ENCODE results near the gene SLC5A9. TPM values are rescaled to one million over a fixed set of nuclear protein-coding genes. Genes with fewer than 3 reads are reported as not detected.

Gene SLC5A9
- total RNA-seq, 1 experiment from 2014 or later, result not detected

- no peak overlapping the region for H3K4me2 ChIP-seq (ENCODE audit: low read depth, low read length, poor library complexity, severe bottlenecking)
- H3K9me2 ChIP-seq (replicated peaks; ENCODE audit: insufficient read depth, low read length), result no peaks in the 10 kb centered on the region
- H3K4me3 ChIP-seq (ENCODE audit: low read length), result no peak overlapping the region
- H3K4me1 ChIP-seq (ENCODE audit: low read length), result no peaks in the 10 kb centered on the region
- H3K36me3 ChIP-seq (ENCODE audit: insufficient read depth, low read length), result no peaks in the 10 kb centered on the region
- H4K20me1 ChIP-seq (ENCODE audit: insufficient read depth, low read depth, low read length), result no peaks in the 10 kb centered on the region
- no peaks in the 10 kb centered on the region for H3K27me3 ChIP-seq (ENCODE audit: low read length)
- H2AFZ ChIP-seq (ENCODE audit: low read length), result no peak overlapping the region
- H3K79me2 ChIP-seq (ENCODE audit: low read length), result no peaks in the 10 kb centered on the region
- no peak overlapping the region for H3K27ac ChIP-seq (ENCODE audit: low read length)
- DNase-seq, result peak; percentile 71
- H3K9ac ChIP-seq (ENCODE audit: low read length), result no peak overlapping the region
- H3K9me3 ChIP-seq (ENCODE audit: low read length), result no peaks in the 10 kb centered on the region
Measured at GRCh38 chr1:48236716-48237470, 14.4 kb downstream of the SLC5A9 start.

GRCh38 chr1:48242141-48242736, 19.7 kb downstream of the SLC5A9 start:
- Histone ChIP-seq H3K4me2 (ENCODE audit: low read depth, low read length, poor library complexity, severe bottlenecking) (no peak overlapping the region), H3K27ac (ENCODE audit: low read length) (no peak overlapping the region), H3K9me3 (ENCODE audit: low read length) (no peaks in the 10 kb centered on the region), H3K4me3 (ENCODE audit: low read length) (no peak overlapping the region), H4K20me1 (ENCODE audit: insufficient read depth, low read depth, low read length) (no peaks in the 10 kb centered on the region), H3K4me1 (ENCODE audit: low read length) (peaks cover 5% of the 10 kb centered on the region), H3K79me2 (ENCODE audit: low read length) (no peaks in the 10 kb centered on the region), H3K9ac (ENCODE audit: low read length) (no peak overlapping the region), H3K36me3 (ENCODE audit: insufficient read depth, low read length) (no peaks in the 10 kb centered on the region), H2AFZ (ENCODE audit: low read length) (no peak overlapping the region), H3K27me3 (ENCODE audit: low read length) (no peaks in the 10 kb centered on the region), H3K9me2 (replicated peaks; ENCODE audit: insufficient read depth, low read length) (no peaks in the 10 kb centered on the region)
- no peak for DNase-seq

- Histone ChIP-seq H3K9ac (ENCODE audit: low read length) (no peak overlapping the region), H3K4me3 (ENCODE audit: low read length) (no peak overlapping the region), H3K27ac (ENCODE audit: low read length) (no peak overlapping the region), H3K9me2 (replicated peaks; ENCODE audit: insufficient read depth, low read length) (no peaks in the 10 kb centered on the region), H3K79me2 (ENCODE audit: low read length) (no peaks in the 10 kb centered on the region), H2AFZ (ENCODE audit: low read length) (no peak overlapping the region), H3K36me3 (ENCODE audit: insufficient read depth, low read length) (no peaks in the 10 kb centered on the region), H3K4me2 (ENCODE audit: low read depth, low read length, poor library complexity, severe bottlenecking) (no peak overlapping the region), H3K9me3 (ENCODE audit: low read length) (no peaks in the 10 kb centered on the region), H4K20me1 (ENCODE audit: insufficient read depth, low read depth, low read length) (no peaks in the 10 kb centered on the region), H3K4me1 (ENCODE audit: low read length) (peaks cover 5% of the 10 kb centered on the region), H3K27me3 (ENCODE audit: low read length) (no peaks in the 10 kb centered on the region)
- DNase-seq, result no peak
Measured at GRCh38 chr1:48245106-48245505, 22.6 kb downstream of the SLC5A9 start.

- Histone ChIP-seq H3K9me2 (replicated peaks; ENCODE audit: insufficient read depth, low read length) (no peaks in the 10 kb centered on the region), H3K36me3 (ENCODE audit: insufficient read depth, low read length) (no peaks in the 10 kb centered on the region), H3K4me3 (ENCODE audit: low read length) (no peak overlapping the region), H3K27ac (ENCODE audit: low read length) (no peak overlapping the region), H3K79me2 (ENCODE audit: low read length) (no peaks in the 10 kb centered on the region), H3K9me3 (ENCODE audit: low read length) (no peaks in the 10 kb centered on the region), H3K27me3 (ENCODE audit: low read length) (no peaks in the 10 kb centered on the region), H2AFZ (ENCODE audit: low read length) (no peak overlapping the region), H3K4me2 (ENCODE audit: low read depth, low read length, poor library complexity, severe bottlenecking) (no peak overlapping the region), H4K20me1 (ENCODE audit: insufficient read depth, low read depth, low read length) (no peaks in the 10 kb centered on the region), H3K9ac (ENCODE audit: low read length) (no peak overlapping the region), H3K4me1 (ENCODE audit: low read length) (peaks cover 5% of the 10 kb centered on the region)
- no peak for DNase-seq
Measured at GRCh38 chr1:48246727-48247126, 24.2 kb downstream of the SLC5A9 start.

GRCh38 chr1:48248356-48248755, 25.8 kb downstream of the SLC5A9 start:
- Histone ChIP-seq H2AFZ (ENCODE audit: low read length) (no peak overlapping the region), H3K4me2 (ENCODE audit: low read depth, low read length, poor library complexity, severe bottlenecking) (no peak overlapping the region), H3K4me3 (ENCODE audit: low read length) (no peak overlapping the region), H3K27me3 (ENCODE audit: low read length) (no peaks in the 10 kb centered on the region), H3K27ac (ENCODE audit: low read length) (no peak overlapping the region), H3K79me2 (ENCODE audit: low read length) (no peaks in the 10 kb centered on the region), H3K9me3 (ENCODE audit: low read length) (no peaks in the 10 kb centered on the region), H3K9ac (ENCODE audit: low read length) (no peak overlapping the region), H3K4me1 (ENCODE audit: low read length) (peaks cover 5% of the 10 kb centered on the region), H3K36me3 (ENCODE audit: insufficient read depth, low read length) (no peaks in the 10 kb centered on the region), H4K20me1 (ENCODE audit: insufficient read depth, low read depth, low read length) (no peaks in the 10 kb centered on the region), H3K9me2 (replicated peaks; ENCODE audit: insufficient read depth, low read length) (no peaks in the 10 kb centered on the region)
- DNase-seq, result no peak

GRCh38 chr1:48249868-48250267, 27.4 kb downstream of the SLC5A9 start:
- no peak for DNase-seq
- Histone ChIP-seq H3K4me1 (ENCODE audit: low read length) (peaks cover 5% of the 10 kb centered on the region), H3K4me3 (ENCODE audit: low read length) (no peak overlapping the region), H3K9me3 (ENCODE audit: low read length) (no peaks in the 10 kb centered on the region), H4K20me1 (ENCODE audit: insufficient read depth, low read depth, low read length) (no peaks in the 10 kb centered on the region), H3K36me3 (ENCODE audit: insufficient read depth, low read length) (no peaks in the 10 kb centered on the region), H3K9ac (ENCODE audit: low read length) (no peak overlapping the region), H3K4me2 (ENCODE audit: low read depth, low read length, poor library complexity, severe bottlenecking) (no peak overlapping the region), H2AFZ (ENCODE audit: low read length) (no peak overlapping the region), H3K27me3 (ENCODE audit: low read length) (no peaks in the 10 kb centered on the region), H3K9me2 (replicated peaks; ENCODE audit: insufficient read depth, low read length) (no peaks in the 10 kb centered on the region), H3K79me2 (ENCODE audit: low read length) (no peaks in the 10 kb centered on the region), H3K27ac (ENCODE audit: low read length) (no peak overlapping the region)

GRCh38 chr1:48250572-48250971, 28.1 kb downstream of the SLC5A9 start:
- Histone ChIP-seq H4K20me1 (ENCODE audit: insufficient read depth, low read depth, low read length) (no peaks in the 10 kb centered on the region), H3K4me3 (ENCODE audit: low read length) (no peak overlapping the region), H3K79me2 (ENCODE audit: low read length) (no peaks in the 10 kb centered on the region), H3K27me3 (ENCODE audit: low read length) (no peaks in the 10 kb centered on the region), H3K27ac (ENCODE audit: low read length) (no peak overlapping the region), H2AFZ (ENCODE audit: low read length) (no peak overlapping the region), H3K4me1 (ENCODE audit: low read length) (peaks cover 5% of the 10 kb centered on the region), H3K36me3 (ENCODE audit: insufficient read depth, low read length) (no peaks in the 10 kb centered on the region), H3K4me2 (ENCODE audit: low read depth, low read length, poor library complexity, severe bottlenecking) (no peak overlapping the region), H3K9ac (ENCODE audit: low read length) (no peak overlapping the region), H3K9me2 (replicated peaks; ENCODE audit: insufficient read depth, low read length) (no peaks in the 10 kb centered on the region), H3K9me3 (ENCODE audit: low read length) (no peaks in the 10 kb centered on the region)
- DNase-seq, result no peak

- Histone ChIP-seq H3K27me3 (ENCODE audit: low read length) (no peaks in the 10 kb centered on the region), H3K9me2 (replicated peaks; ENCODE audit: insufficient read depth, low read length) (no peaks in the 10 kb centered on the region), H3K9me3 (ENCODE audit: low read length) (no peaks in the 10 kb centered on the region), H3K27ac (ENCODE audit: low read length) (no peak overlapping the region), H3K4me2 (ENCODE audit: low read depth, low read length, poor library complexity, severe bottlenecking) (no peak overlapping the region), H4K20me1 (ENCODE audit: insufficient read depth, low read depth, low read length) (no peaks in the 10 kb centered on the region), H3K79me2 (ENCODE audit: low read length) (no peaks in the 10 kb centered on the region), H3K4me3 (ENCODE audit: low read length) (no peak overlapping the region), H3K9ac (ENCODE audit: low read length) (no peak overlapping the region), H3K4me1 (ENCODE audit: low read length) (peaks cover 5% of the 10 kb centered on the region), H3K36me3 (ENCODE audit: insufficient read depth, low read length) (no peaks in the 10 kb centered on the region), H2AFZ (ENCODE audit: low read length) (no peak overlapping the region)
- no peak for DNase-seq
Measured at GRCh38 chr1:48251323-48251722, 28.8 kb downstream of the SLC5A9 start.
